Thyroid gland (tissue), 4 donors: ENCODE measurements around the gene PPP4R1.

ENCODE experiments used
- POLR2A ChIP-seq, 2 donors: fragments of 450-650 bp; IDR thresholded peaks; one replicate each; pipeline ENCODE4 v1.6.1; 2017; ENCODE audit warnings: antibody characterized with exemption in 2 of 2, mild to moderate bottlenecking in 2 of 2, moderate library complexity in 1 of 2
- TF ChIP-seq, protein P1 (sequence below), 6 experiments: fragments of 200-600 bp in 3 of 6; fragments of 450-650 bp in 3 of 6; sonication (generic) in 3 of 6; IDR thresholded peaks; one replicate each; pipeline ENCODE4 v1.5.1; 2016 to 2019; ENCODE audit warnings: antibody characterized with exemption in 6 of 6, mild to moderate bottlenecking in 2 of 6, inconsistent platforms in 1 of 6, moderate library complexity in 1 of 6

DNA sequence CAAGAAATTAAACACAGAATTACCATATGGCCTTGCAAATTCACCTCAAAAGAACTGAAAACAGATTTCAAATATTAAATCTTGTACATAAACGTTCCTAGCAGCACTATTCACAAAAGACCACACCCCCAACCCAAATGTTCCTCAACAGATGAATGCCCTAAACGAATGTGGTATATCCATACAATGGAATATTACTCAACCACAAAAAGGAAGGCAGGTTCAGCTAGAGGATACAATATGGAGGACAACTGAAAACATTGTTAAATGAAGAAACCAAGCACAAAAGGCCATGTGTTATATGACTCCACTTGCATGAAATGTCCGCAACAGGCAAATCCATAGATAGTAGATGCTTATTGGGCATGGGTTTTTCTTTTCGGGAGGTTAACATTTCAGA lies 61.7 kb downstream of the PPP4R1 start:
- TF ChIP-seq POLR2A (IDR thresholded peaks at IDR 0.05), result no peak
- TF ChIP-seq, protein P1, sequence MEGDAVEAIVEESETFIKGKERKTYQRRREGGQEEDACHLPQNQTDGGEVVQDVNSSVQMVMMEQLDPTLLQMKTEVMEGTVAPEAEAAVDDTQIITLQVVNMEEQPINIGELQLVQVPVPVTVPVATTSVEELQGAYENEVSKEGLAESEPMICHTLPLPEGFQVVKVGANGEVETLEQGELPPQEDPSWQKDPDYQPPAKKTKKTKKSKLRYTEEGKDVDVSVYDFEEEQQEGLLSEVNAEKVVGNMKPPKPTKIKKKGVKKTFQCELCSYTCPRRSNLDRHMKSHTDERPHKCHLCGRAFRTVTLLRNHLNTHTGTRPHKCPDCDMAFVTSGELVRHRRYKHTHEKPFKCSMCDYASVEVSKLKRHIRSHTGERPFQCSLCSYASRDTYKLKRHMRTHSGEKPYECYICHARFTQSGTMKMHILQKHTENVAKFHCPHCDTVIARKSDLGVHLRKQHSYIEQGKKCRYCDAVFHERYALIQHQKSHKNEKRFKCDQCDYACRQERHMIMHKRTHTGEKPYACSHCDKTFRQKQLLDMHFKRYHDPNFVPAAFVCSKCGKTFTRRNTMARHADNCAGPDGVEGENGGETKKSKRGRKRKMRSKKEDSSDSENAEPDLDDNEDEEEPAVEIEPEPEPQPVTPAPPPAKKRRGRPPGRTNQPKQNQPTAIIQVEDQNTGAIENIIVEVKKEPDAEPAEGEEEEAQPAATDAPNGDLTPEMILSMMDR (IDR thresholded peaks at IDR 0.05), result no peak
